Activated CD4-positive, alpha-beta T cell treated with anti-CD3 and anti-CD28 coated beads, Interleukin-2, amount 10 ng/mL, durations not matched to agents 24 days and 14 days (primary cell): Measurements from ENCODE around the gene ZNF649. TPM values are rescaled to one million over a fixed set of nuclear protein-coding genes. Genes with fewer than 3 reads are reported as not detected.
"Not testable (repeated sequence)": the region's sequence is repeated elsewhere in the genome, so short reads cannot be mapped to it uniquely, and the experiment has no call there.

Experiments used
- DNase-seq: peaks from one replicate; pipeline ENCODE4 v3.0.0; 2022
- H3K27ac Mint-ChIP-seq: one replicate; pipeline ENCODE4 v1.8.0; 2022; ENCODE audit warnings: mild to moderate bottlenecking, mixed read lengths
- H3K27me3 Mint-ChIP-seq: one replicate; pipeline ENCODE4 v1.8.0; 2022; ENCODE audit warnings: mixed read lengths
- H3K36me3 Mint-ChIP-seq: one replicate; pipeline ENCODE4 v1.8.0; 2022; ENCODE audit warnings: low read depth, mild to moderate bottlenecking, mixed read lengths
- H3K4me1 Mint-ChIP-seq: one replicate; pipeline ENCODE4 v1.8.0; 2021; ENCODE audit warnings: mixed read lengths
- H3K4me3 Mint-ChIP-seq: one replicate; pipeline ENCODE4 v1.8.0; 2022; ENCODE audit warnings: mild to moderate bottlenecking, moderate library complexity, mixed read lengths
- H3K9me3 Mint-ChIP-seq: one replicate; pipeline ENCODE4 v1.8.0; 2021; ENCODE audit warnings: mixed read lengths
- intact Hi-C: fragments of 100-400 bp; cut with micrococcal nuclease; formaldehyde crosslinking; loops from one replicate; pipeline ENCODE4 v1.15.1; 2023
- total RNA-seq: library from RNA; stranded (reverse); gene quantifications from 2 replicates; pipeline ENCODE4 v1.2.3, GENCODE V29; 2022

The ZNF649 gene
- total RNA-seq, 1 donor from 2014 or later: 11.0 TPM

DNA sequence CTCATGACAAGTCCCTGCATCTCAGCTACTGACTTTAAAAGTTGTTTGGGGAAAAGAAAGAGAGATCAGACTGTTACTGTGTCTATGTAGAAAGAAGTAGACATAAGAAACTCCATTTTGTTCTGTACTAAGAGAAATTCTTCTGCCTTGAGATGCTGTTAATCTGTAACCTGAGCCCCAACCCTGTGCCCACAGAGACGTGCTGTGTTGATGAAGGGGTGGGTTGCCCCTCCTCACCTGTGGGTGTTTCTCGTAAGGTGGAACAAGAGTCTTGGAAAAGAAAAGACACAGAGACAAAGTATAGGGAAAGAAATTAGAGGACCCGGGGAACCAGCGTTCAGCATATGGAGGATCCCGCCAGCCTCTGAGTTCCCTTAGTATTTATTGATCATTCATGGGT lies 3.2 kb upstream of the ZNF649 start:
- H3K4me3 Mint-ChIP-seq, H3K27ac Mint-ChIP-seq, H3K27me3 Mint-ChIP-seq, H3K4me1 Mint-ChIP-seq, DNase-seq, intact Hi-C loops: not testable (repeated sequence)
- H3K36me3 Mint-ChIP-seq: peaks cover 28% of the 10 kb centered on the region
- peaks cover 50% of the 10 kb centered on the region for H3K9me3 Mint-ChIP-seq

DNA sequence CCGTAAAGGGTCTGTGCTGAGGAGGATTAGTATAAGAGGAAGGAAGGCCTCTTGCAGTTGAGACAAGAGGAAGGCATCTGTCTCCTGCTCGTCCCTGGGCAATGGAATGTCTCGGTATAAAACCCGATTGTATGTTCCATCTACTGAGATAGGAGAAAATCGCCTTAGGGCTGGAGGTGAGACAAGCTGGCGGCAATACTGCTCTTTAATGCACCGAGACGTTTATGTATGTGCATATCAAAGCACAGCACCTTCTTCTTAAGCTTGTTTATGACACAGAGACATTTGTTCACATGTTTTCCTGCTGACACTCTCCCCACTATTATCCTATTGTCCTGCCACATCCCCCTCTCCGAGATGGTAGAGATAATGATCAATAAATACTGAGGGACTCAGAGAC lies 1.3 kb upstream of the ZNF649 start:
- intact Hi-C loops, H3K27me3 Mint-ChIP-seq, H3K27ac Mint-ChIP-seq, DNase-seq: not testable (repeated sequence)
- peak overlapping the region; percentile 26 for H3K4me3 Mint-ChIP-seq
- H3K9me3 Mint-ChIP-seq: peaks cover 44% of the 10 kb centered on the region
- H3K4me1 Mint-ChIP-seq: peaks cover 11% of the 10 kb centered on the region
- peaks cover 45% of the 10 kb centered on the region for H3K36me3 Mint-ChIP-seq

DNA sequence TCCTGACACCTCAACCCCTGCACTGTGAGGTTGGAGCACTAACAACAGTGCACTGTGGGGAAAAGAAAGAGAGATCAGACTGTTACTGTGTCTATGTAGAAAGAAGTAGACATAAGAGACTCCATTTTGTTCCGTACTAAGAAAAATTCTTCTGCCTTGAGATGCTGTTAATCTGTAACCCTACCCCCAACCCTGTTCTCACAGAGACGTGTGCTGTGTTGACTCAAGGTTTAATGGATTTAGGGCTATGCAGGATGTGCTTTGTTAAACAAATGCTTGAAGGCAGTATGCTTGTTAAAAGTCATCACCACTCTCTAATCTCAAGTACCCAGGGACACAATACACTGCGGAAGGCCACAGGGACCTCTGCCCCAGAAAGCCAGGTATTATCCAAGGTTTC lies 822 bp upstream of the ZNF649 start:
- Mint-ChIP-seq H3K36me3 (peaks cover 50% of the 10 kb centered on the region), H3K4me1 (peaks cover 11% of the 10 kb centered on the region), H3K9me3 (peaks cover 48% of the 10 kb centered on the region)
- DNase-seq, H3K4me3 Mint-ChIP-seq, H3K27ac Mint-ChIP-seq, H3K27me3 Mint-ChIP-seq: not testable (repeated sequence)
- intact Hi-C loops: loop anchor here (1.0 to 2.0 kb wide), 2 partner anchors 22 to 81 kb away; partner anchors contain the start of genes ZNF350 and ZNF613

DNA sequence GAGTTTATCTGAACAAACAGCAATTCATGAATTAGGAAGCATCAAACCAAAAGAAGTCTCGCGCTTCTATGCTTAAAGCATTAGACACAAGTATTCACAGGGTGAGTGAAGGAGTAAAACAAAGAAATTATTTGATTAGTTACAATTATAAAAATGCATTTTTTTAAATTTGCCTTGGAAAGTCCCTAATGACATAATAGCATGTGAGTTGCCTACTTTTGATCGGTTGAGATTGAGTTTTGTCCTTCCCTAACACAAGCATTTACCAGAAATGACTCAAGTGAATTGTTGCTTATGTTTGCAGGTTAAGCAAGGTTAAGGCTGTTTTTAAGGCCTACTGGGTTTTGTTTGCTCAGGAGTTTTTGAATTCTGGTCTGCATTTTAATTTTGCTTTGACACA lies 389 bp upstream of the ZNF649 start:
- H3K4me3 Mint-ChIP-seq: peak overlapping the region; percentile 87
- H3K9me3 Mint-ChIP-seq: peaks cover 51% of the 10 kb centered on the region
- H3K27me3 Mint-ChIP-seq: peaks cover 4% of the 10 kb centered on the region
- H3K27ac Mint-ChIP-seq: peak overlapping the region; percentile 95
- H3K4me1 Mint-ChIP-seq: peaks cover 11% of the 10 kb centered on the region
- DNase-seq: no peak
- H3K36me3 Mint-ChIP-seq: peaks cover 54% of the 10 kb centered on the region
- intact Hi-C loops: loop anchor here (1.0 to 2.0 kb wide), 2 partner anchors 22 to 82 kb away; partner anchors contain the start of genes ZNF350 and ZNF613

DNA sequence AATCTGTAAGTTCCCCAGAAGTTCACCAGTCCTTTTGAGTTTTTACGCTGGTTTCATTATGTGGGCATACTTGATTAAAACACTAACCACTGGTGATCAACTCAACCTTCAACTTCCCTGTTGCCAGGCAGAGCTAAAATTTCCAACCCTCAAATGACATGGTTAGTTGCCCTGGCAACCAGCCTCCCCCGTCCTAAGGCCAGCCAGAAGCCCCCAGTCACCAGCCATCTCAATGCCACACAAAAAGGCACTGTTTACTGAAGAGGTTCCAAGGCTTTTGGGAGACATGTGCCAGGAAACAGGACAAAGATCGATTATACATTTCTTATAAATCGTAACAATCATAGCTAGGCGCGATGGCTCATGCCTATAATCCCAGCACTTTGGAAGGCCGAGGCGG lies 1.6 kb downstream of the ZNF649 start:
- Mint-ChIP-seq H3K27me3 (peaks cover 4% of the 10 kb centered on the region), H3K36me3 (peaks cover 74% of the 10 kb centered on the region), H3K4me1 (peaks cover 11% of the 10 kb centered on the region), H3K9me3 (peaks cover 42% of the 10 kb centered on the region), H3K27ac (no peak overlapping the region), H3K4me3 (peak overlapping the region; percentile 87)
- DNase-seq: no peak
- intact Hi-C loops: no loop called here

DNA sequence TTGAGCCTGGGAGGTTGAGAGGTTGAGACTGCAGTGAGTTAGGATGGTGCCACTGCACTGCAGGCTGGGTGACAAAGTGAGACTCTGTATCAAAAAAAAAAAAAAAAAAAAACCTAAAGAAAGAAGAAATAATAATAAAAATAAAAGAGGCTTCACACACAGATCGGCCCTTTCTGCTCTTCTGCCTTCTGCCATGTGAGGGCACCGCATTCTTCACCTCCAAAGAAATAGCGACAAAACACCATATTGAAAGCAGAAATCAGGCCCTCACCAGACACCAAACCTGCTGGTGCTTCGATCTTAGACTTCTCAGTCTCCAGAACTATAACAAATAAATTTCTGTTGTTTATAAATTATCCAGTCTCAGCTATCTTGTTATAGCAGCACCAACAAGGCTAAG lies 3.0 kb downstream of the ZNF649 start:
- DNase-seq: no peak
- Mint-ChIP-seq H3K9me3 (peaks cover 40% of the 10 kb centered on the region), H3K27me3 (no peaks in the 10 kb centered on the region), H3K27ac (no peak overlapping the region), H3K4me1 (peaks cover 11% of the 10 kb centered on the region), H3K4me3 (no peak overlapping the region), H3K36me3 (peaks cover 82% of the 10 kb centered on the region)
- intact Hi-C loops: no loop called here

DNA sequence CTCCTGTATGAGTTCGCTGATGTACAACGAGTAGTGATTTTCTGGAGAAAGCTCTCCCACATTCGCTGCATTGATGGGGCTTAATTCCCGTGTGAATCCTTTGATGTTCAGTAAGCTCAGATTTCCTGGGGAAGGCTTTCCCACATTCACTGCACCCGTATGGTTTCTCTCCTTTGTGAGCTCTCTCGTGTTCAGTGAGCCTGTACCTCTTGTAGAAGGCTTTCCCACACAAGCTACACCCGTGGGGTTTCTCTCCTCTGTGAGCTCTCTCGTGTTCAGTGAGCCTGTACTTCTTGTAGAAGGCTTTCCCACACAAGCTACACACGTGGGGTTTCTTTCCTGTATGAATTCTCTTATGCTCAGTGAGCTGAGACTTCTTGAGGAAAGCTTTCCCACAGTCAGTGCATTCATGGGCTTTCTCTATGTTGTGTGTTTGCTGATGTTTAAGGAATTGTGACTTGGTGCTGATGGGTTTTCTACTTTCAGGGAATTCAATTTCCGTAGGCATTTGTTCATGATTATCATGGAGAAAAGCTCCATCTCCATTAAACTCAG lies 13.5 kb downstream of the ZNF649 start:
- Mint-ChIP-seq H3K9me3 (peaks cover 43% of the 10 kb centered on the region), H3K27ac (no peak overlapping the region), H3K36me3 (peaks cover 94% of the 10 kb centered on the region), H3K4me1 (no peaks in the 10 kb centered on the region), H3K27me3 (no peaks in the 10 kb centered on the region), H3K4me3 (no peak overlapping the region)
- no peak for DNase-seq
- intact Hi-C loops: no loop called here

DNA sequence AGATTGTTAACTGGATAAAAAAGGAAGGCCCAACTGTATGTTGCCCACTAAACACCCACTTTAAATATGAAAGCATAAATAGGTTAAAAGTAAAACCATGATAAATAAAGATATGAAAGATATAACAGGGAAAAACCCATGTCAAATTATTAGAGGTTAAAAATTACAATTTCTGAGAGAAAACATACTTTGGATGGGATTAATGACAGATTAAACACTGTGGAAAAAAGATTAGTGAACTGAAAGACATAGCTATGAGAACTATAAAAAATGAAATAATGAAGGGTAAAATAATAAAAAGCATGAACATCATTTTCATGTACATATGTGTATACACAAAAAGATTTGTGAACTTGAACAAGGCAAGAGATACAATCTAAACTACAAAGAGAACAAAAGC lies 14.9 kb downstream of the ZNF649 start:
- DNase-seq: no peak
- H3K4me3 Mint-ChIP-seq: no peak overlapping the region
- peaks cover 38% of the 10 kb centered on the region for H3K9me3 Mint-ChIP-seq
- H3K27ac Mint-ChIP-seq: no peak overlapping the region
- no peaks in the 10 kb centered on the region for H3K4me1 Mint-ChIP-seq
- intact Hi-C loops: no loop called here
- H3K27me3 Mint-ChIP-seq: no peaks in the 10 kb centered on the region
- H3K36me3 Mint-ChIP-seq: peaks cover 91% of the 10 kb centered on the region

DNA sequence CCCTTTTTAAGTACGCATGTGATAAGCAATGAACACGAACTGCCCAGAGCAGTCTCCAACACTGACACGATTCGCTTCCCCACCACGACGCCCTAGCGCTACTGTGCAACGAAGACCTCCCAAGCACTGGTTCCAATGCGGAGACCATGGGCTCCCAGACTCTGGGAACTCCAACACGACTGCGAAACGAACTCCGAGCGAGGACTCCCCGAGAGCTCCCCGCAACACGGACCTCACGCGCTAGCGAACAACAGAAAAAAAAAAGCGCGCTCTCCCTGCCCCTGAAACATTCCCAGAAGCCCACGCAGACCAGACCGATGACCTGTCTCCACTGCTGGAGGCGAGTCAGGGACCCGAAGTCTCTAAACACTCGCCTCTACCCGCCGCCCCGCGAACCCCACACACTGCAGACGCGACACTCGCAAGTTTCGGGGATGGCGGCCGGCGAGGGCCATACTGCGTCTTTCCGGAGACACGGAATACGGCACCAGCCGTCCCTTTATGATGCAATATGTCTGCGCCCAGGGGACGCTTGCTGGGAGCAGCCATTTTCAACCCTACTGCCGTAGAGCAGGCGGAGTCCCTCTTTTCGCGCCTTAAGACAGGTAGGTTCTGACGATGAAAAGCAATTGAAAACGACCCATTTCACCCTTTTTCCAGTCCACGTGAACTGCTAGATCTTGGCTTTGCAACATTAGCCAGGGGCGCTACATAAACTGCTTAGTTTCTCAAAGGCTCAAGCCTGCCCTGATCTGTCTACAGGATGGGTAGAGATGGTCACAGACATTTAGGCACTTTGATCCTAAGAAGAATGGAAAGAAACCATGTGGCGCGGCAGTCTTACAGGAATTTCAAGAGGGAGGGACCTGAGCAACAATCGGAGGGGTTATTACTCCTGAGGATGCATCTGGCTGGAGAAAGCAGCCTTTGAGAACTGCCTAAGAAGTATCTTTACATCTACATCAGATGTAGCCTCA lies 17.0 kb downstream of the ZNF649 start, which contains the start of gene ZNF577:
Gene ZNF577, minus strand, starts transcription at position 430 of the 977 bp plus-strand sequence. CDS start 7,569 bp downstream, outside the sequence.
- peak; percentile 59 for DNase-seq
- Mint-ChIP-seq H3K27me3 (no peaks in the 10 kb centered on the region), H3K4me1 (no peaks in the 10 kb centered on the region), H3K4me3 (peak within 1 kb of the TSS; percentile 34), H3K27ac (no peak within 1 kb of the TSS), H3K9me3 (peaks cover 21% of the 10 kb centered on the region), H3K36me3 (peaks cover 77% of the 10 kb centered on the region)
- intact Hi-C loops: no loop called here

DNA sequence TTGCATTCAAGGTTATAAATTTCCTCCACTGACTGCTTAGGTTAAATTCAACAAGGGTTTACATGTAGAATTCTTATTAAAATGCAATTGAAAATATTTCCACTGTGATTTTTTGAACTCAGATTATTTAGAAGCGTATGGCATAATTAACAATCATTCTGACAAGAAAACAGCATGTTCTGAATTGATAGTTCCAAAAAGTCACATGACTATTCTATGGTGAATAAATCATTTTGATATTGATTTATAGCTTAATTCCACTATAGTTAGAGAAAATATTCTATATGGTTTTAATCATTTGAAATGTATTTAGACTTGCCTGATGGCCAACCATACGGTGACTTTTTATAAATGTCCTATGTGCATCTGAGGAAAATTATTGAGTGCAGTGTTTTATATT lies 20.1 kb downstream of the ZNF649 start:
- no peaks in the 10 kb centered on the region for H3K27me3 Mint-ChIP-seq
- H3K36me3 Mint-ChIP-seq: peaks cover 68% of the 10 kb centered on the region
- H3K4me3 Mint-ChIP-seq: no peak overlapping the region
- H3K4me1 Mint-ChIP-seq: no peaks in the 10 kb centered on the region
- peaks cover 24% of the 10 kb centered on the region for H3K9me3 Mint-ChIP-seq
- H3K27ac Mint-ChIP-seq: no peak overlapping the region
- intact Hi-C loops: no loop called here
- no peak for DNase-seq

DNA sequence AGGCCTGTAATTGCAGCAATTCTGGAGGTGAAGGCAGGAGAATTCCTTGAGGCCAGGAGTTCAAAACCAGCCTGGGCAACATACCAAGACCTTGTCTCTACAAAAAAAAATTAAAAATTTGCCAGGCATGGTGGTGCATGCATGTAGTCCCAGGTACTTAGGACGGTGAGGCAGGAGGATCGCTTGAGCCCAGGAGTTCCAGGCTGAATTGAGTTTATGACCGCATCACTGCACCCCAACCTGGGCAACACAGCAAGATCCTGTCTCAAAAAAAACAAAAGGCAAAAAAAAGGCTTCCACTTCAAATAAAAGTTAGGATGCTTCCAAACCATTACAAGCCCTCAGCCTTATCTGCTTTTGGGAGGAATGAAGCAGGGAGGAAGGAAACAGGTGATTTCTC lies 22.3 kb downstream of the ZNF649 start:
- Mint-ChIP-seq H3K4me1 (no peaks in the 10 kb centered on the region), H3K27ac (no peak overlapping the region), H3K4me3 (no peak overlapping the region), H3K36me3 (peaks cover 65% of the 10 kb centered on the region), H3K27me3 (no peaks in the 10 kb centered on the region), H3K9me3 (peaks cover 20% of the 10 kb centered on the region)
- no peak for DNase-seq
- intact Hi-C loops: no loop called here

DNA sequence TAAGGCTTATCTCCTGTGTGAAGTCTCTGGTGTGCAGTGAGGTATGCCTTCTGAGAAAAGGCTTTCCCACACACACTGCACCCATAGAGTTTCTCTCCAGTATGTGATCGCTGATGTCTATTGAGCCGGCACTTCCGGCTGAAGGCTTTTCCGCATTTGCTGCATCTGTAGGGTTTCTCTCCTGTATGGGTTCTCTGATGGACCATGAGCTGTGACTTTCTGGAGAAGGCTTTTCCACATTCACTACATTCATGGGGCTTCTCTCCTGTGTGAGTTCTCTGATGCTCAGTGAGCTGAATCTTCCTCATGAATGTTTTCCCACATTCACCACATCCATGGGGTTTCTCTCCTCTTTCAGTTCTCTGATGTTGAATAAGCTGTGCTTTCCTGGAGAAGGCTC lies 31.7 kb downstream of the ZNF649 start:
- intact Hi-C loops: no loop called here
- no peak overlapping the region for H3K4me3 Mint-ChIP-seq
- H3K9me3 Mint-ChIP-seq: peaks cover 48% of the 10 kb centered on the region
- H3K4me1 Mint-ChIP-seq: no peaks in the 10 kb centered on the region
- no peaks in the 10 kb centered on the region for H3K27me3 Mint-ChIP-seq
- H3K36me3 Mint-ChIP-seq: peaks cover 56% of the 10 kb centered on the region
- DNase-seq: no peak
- H3K27ac Mint-ChIP-seq: no peak overlapping the region

DNA sequence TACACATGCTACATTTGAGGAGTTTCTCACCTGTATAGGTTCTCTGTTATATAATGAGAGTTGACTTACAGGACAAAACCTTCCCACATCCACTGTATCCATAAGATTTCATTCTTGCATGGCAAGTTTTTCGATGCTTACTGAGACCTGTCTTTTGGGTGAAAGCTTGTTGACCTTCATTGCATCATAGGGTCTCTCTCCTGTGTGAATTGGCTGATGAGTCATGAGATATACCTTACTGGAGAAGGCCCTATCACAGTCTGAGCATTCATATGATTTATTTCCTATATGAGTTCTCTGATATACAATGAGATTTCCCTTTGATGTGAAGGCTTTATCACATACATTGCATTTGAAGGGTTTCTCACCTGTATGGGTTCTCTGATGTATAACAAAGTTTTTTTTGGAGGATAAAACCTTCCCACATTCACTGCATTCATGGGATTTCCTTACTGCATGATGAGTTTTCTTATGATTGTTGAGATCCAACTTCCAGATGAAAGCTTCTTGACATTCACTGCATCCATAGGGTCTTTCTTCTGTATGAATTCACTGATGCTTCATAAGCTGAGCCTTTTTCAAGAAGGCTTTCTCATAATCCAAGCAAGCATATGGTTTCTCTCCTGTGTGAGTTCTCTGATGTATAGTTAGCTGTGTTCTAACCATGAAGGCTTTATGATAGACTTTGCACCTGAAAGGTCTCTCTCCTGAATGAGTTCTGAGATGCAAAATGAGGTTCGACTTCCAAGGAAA lies 42.8 kb downstream of the ZNF649 start:
- no peak for DNase-seq
- H3K36me3 Mint-ChIP-seq: peaks cover 13% of the 10 kb centered on the region
- H3K4me3 Mint-ChIP-seq: no peak overlapping the region
- intact Hi-C loops: no loop called here
- no peak overlapping the region for H3K27ac Mint-ChIP-seq
- no peaks in the 10 kb centered on the region for H3K27me3 Mint-ChIP-seq
- H3K4me1 Mint-ChIP-seq: no peaks in the 10 kb centered on the region
- peaks cover 28% of the 10 kb centered on the region for H3K9me3 Mint-ChIP-seq
